Right atrium auricular region (tissue), 2 donors: Measurements from ENCODE around the gene TNIP1. TPM values are rescaled to one million over a fixed set of nuclear protein-coding genes. Genes with fewer than 3 reads are reported as not detected.
A peak's percentile ranks its signal among the peaks of the same experiment; 100 is the strongest.

ENCODE experiments used
- DNase-seq: peaks from one replicate; pipeline ENCODE4 v3.0.0-alpha.2; 2019; ENCODE audit warnings: low spot score
- H3K27ac ChIP-seq, 2 donors: fragments of 200-600 bp; sonication (generic); 1 replicate in 1 of 2; 2 replicates in 1 of 2; pipeline ENCODE4 v1.5.1; 2016 to 2019
- H3K27me3 ChIP-seq, 2 donors: fragments of 200-600 bp; sonication (generic); one replicate each; pipeline versions ENCODE4 v1.5.1 to v1.6.0; 2017 to 2019
- H3K36me3 ChIP-seq: fragments of 200-600 bp; sonication (generic); one replicate; pipeline ENCODE4 v1.5.1; 2016
- H3K4me1 ChIP-seq, 2 donors: fragments of 200-600 bp; sonication (generic); one replicate each; pipeline versions ENCODE4 v1.5.1 to v1.6.0; 2017 to 2019
- H3K4me3 ChIP-seq, 2 donors: fragments of 200-600 bp; sonication (generic); 1 replicate in 1 of 2; 2 replicates in 1 of 2; pipeline ENCODE4 v1.5.1; 2017 to 2019; ENCODE audit warnings: mild to moderate bottlenecking in 1 of 2, moderate library complexity in 1 of 2
- H3K9me3 ChIP-seq, 2 donors: fragments of 200-600 bp; sonication (generic); one replicate each; pipeline ENCODE4 v1.5.1; 2019
- total RNA-seq, 2 donors: library from RNA; depleted of rRNA; stranded (reverse); fragments of >200 nt; gene quantifications; one replicate each; pipeline ENCODE4 v1.1.0, GENCODE V29; 2016
- TF ChIP-seq, protein P1 (sequence below), 2 donors: fragments of 200-600 bp; sonication (generic); IDR thresholded peaks; one replicate each; pipeline ENCODE4 v1.5.1; 2019; ENCODE audit warnings: antibody characterized with exemption in 2 of 2

Gene TNIP1
- total RNA-seq, 2 donors from 2014 or later, result 68.9 to 92.6 TPM

GRCh38 chr5:151055336-151055735 lies 25.5 kb downstream of the TNIP1 start:
- Histone ChIP-seq H3K4me1 (peaks cover 0 to 30% of the 10 kb centered on the region in 2 donors), H3K27ac (no peak overlapping the region)

GRCh38 chr5:151054709-151055108 lies 26.1 kb downstream of the TNIP1 start:
- Histone ChIP-seq H3K27ac (no peak overlapping the region), H3K4me3 (no peak overlapping the region), H3K4me1 (peaks cover 0 to 24% of the 10 kb centered on the region in 2 donors), H3K9me3 (no peaks in the 10 kb centered on the region), H3K36me3 (peaks cover 48% of the 10 kb centered on the region), H3K27me3 (no peaks in the 10 kb centered on the region)
- TF ChIP-seq, protein P1, sequence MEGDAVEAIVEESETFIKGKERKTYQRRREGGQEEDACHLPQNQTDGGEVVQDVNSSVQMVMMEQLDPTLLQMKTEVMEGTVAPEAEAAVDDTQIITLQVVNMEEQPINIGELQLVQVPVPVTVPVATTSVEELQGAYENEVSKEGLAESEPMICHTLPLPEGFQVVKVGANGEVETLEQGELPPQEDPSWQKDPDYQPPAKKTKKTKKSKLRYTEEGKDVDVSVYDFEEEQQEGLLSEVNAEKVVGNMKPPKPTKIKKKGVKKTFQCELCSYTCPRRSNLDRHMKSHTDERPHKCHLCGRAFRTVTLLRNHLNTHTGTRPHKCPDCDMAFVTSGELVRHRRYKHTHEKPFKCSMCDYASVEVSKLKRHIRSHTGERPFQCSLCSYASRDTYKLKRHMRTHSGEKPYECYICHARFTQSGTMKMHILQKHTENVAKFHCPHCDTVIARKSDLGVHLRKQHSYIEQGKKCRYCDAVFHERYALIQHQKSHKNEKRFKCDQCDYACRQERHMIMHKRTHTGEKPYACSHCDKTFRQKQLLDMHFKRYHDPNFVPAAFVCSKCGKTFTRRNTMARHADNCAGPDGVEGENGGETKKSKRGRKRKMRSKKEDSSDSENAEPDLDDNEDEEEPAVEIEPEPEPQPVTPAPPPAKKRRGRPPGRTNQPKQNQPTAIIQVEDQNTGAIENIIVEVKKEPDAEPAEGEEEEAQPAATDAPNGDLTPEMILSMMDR (IDR thresholded peaks at IDR 0.05), result no peak
- no peak for DNase-seq

More at GRCh38 chr5:151055336-151055735, 25.5 kb downstream of the TNIP1 start:
- Histone ChIP-seq H3K36me3 (peaks cover 43% of the 10 kb centered on the region), H3K9me3 (no peaks in the 10 kb centered on the region), H3K27me3 (no peaks in the 10 kb centered on the region), H3K4me3 (no peak overlapping the region)
- TF ChIP-seq, protein P1 (IDR thresholded peaks at IDR 0.05), result no peak
- DNase-seq, result no peak

GRCh38 chr5:151053796-151054462 lies 26.9 kb downstream of the TNIP1 start:
- no peaks in the 10 kb centered on the region for H3K27me3 ChIP-seq
- H3K4me1 ChIP-seq, result peaks cover 0 to 17% of the 10 kb centered on the region in 2 donors
- H3K36me3 ChIP-seq, result peaks cover 51% of the 10 kb centered on the region
- H3K4me3 ChIP-seq, result no peak overlapping the region
- TF ChIP-seq, protein P1 (IDR thresholded peaks at IDR 0.05), result no peak
- no peaks in the 10 kb centered on the region for H3K9me3 ChIP-seq
- no peak overlapping the region for H3K27ac ChIP-seq
- DNase-seq, result no peak

DNA sequence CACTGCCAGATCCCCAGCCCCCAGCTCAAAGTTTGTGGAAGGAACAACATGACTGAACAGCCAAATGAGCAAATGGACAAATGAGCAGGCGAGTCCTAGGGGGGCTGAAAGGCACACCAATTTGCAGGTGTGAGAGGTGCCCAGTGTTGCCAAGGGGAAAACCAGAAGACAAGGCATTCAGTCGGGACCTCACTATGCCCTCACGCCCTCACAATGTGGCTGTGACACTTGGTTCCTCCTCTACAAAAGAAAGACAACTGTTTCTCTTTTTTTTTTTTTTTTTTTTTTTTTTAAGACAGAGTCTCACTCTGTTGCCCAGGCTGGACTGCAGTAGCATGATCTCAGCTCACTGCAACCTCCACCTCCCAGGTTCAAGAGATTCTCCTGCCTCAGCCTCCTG lies 28.0 kb downstream of the TNIP1 start:
- H3K36me3 ChIP-seq, result peaks cover 52% of the 10 kb centered on the region
- no peak overlapping the region for H3K27ac ChIP-seq
- no peak overlapping the region for H3K4me3 ChIP-seq
- H3K4me1 ChIP-seq, result peaks cover 0 to 15% of the 10 kb centered on the region in 2 donors
- no peaks in the 10 kb centered on the region for H3K27me3 ChIP-seq
- TF ChIP-seq, protein P1 (IDR thresholded peaks at IDR 0.05), result no peak
- no peak for DNase-seq
- no peaks in the 10 kb centered on the region for H3K9me3 ChIP-seq

DNA sequence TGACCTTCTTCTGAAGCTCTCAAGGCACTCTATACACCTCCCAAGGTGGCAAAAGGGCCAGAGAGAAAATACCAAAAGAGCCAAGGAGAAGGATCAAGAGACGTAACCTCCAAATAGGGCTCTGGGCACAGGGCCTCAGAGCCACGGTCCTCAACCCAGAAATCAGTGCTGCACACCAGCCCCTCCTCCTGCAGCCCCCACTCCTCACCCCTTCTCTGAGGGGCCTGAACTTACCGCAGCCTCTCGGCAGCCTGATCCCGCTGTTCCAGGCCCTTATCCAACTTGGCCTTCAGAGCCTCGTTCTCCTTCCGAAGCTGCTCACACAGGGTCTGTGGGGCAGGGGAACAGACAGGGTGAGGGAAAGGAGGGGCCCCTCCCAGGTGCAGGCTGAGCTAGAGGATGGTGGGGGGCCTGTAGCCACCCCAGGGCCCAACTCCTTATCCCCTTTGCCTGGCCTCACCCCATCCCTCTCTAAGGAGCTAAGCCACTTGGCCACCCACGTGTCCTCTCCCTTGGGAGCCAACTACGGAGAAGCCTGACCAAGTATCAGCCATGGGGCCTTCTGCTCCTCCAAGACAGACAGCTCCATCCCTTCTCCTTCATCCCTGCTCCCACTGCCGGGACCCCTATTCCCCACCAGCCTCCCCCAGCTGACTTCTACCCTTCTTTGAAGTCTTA lies 28.8 kb downstream of the TNIP1 start:
- Histone ChIP-seq H3K36me3 (peaks cover 51% of the 10 kb centered on the region), H3K4me3 (no peak overlapping the region), H3K27me3 (no peaks in the 10 kb centered on the region), H3K4me1 (peaks cover 0 to 20% of the 10 kb centered on the region in 2 donors), H3K9me3 (no peaks in the 10 kb centered on the region), H3K27ac (peak overlapping the region; percentile 21 to 50)
- TF ChIP-seq, protein P1 (IDR thresholded peaks at IDR 0.05), result peak; percentile 7 to 29
- no peak for DNase-seq
